HG03460 (cell line): ENCODE measurements around the gene RFX2.
"Not testable (repeated sequence)": the region's sequence is repeated elsewhere in the genome, so short reads cannot be mapped to it uniquely, and the experiment has no call there.

Source experiments
- ATAC-seq: cut with Tn5 transposase; IDR thresholded peaks from one replicate; pipeline ENCODE4 v1.9.1; 2021; ENCODE audit not compliant: unreplicated experiment

The RFX2 gene

DNA sequence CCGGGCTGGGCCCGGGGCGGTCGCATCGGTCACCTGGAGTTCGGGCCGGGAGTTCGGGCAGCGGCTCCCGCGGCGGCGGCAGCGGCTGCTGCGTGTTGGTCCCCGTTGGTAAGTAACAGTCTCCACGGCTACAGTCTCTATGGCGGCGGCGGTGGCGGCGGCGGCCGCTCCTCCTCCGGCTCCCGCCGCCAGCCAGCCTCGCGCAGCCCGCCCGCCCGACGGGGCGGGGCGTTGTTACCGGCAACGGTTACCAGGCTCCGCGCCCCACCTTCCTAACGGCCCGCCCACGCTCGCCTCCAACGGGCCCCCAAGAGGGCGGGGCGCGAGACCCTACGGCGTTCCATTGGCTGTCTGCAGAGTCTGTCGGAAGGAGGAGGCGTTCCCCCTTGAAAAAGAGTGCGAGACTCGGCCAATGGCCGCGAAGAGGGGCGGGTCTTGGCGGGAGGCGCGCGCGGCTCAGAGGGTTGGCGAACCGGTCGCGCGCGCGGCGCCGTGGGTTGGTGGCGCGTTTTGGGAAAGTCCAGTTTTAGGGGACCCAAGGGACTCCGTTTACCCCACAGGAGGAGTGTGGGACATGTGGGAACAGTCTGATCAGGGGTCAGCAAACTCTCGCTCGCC, at the start of gene RFX2:
TSS of gene RFX2 (minus strand) at position 141 of the 618 bp plus-strand sequence. CDS start 63,004 bp downstream, outside the sequence.
- ATAC-seq: peak; percentile 93

DNA sequence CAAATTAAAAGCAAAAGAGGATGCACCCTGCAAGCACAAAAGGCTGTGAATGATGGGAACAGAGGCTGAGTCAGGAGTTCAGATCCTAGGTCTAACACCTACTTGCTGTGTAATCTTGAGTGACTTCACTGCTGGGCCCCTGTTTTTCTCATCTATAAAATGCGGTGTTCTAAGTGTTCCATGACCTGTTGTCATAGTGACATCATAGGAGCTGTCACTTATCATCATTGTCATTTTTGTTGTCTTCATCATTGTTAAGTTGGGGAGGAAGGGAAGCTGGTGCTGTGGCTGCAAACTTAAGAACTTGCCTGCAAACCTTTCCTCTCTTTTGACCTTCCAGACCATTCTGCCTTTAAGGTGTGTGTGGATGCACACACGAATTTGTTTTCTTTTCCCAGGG, 45.7 kb upstream of the RFX2 start:
- ATAC-seq: no peak

DNA sequence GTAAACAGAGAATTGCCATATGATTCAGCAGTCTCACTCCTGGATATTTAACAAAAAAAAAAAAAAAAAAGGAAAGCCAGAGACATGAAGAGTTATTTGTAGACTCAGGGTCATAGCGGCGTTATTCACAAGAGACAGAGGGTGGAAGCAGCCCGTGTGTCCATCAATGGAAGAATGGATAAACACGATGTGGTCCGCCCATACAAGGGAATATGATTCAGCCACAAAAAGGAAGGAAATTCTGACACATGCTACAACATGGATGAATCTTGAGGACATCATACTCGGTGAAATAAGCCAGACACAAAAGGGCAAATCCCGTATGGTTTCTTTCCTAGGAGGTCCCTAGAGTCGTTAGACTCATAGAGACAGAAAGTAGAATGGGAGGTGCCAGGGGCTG, 40.0 kb upstream of the RFX2 start:
- ATAC-seq: no peak

DNA sequence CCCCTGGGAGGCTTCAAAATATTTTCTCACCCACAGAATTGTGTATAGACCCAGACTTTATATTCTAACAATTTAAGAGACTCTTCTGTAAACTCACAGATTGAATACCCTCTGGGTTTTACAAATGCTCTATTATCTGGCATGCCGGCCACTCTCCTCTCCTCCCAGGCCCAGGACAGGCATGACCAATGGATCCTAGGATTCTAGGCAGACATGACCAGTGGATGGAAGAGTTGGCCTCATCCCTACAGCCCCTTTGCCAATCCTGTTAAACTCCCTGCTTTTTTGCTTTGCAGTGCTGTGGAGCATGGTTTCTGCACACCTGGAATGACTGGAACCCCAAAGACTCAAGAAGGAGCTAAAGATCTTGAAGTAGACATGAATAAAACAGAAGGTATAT, 30.9 kb upstream of the RFX2 start:
- no peak for ATAC-seq

DNA sequence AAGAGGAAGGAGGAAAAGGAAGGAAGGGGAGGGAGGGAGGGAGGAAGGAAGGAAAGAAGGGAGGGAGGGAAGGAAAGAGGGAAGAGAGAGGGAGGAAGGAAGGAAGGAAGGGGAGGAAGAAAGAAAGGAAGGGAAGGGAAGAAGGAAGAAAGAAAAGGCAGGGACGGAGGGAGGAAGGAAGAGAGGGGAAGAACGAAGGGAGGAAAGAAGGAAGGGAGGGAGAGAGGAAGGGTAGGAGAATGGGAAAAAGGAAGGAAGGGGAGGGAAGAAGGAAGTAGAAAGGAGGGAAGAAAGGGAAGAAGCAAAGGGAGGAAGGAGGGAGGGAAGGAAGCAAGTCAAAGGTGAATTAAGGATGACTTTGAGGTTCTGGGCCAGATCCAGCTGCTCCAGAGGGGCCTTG, 28.2 kb upstream of the RFX2 start:
- no peak for ATAC-seq

DNA sequence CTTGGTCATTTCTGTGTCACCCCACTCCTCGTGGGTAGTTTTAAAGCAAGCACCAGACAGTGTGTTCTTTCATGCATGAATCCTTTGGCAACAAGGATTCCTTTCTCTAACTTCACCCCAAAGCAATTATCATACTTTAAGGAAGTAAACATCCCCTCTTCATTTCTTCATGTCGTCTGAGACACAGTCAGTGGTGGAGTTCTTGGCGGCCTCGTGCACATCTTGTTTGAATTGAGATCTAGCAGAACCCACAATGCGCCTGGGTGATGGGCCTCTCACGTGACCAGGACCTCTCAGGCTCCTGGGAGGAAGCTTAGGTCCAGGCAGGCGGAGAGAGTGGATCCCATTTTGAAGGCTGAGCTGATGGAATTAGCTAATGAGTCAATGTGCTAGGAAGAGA, 27.8 kb upstream of the RFX2 start:
- ATAC-seq: no peak

DNA sequence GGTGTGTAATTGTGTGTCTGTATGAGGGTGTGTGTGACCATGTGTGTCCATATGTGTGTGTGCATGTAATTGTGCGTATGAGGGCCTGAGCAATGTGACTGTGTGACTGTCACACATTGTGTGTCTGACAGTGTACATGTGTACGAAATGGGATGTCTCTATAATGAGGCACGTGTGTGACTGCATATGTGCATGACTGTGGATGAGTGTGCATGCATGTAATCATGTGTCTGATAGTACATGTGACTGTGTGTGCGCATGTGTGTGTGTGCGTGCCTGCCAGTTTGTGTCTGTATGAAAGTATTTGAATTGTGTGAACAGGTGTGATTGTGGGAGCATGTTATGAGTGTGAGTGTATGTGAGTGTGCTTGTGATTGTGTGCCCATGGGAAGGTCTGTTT, 22.9 kb upstream of the RFX2 start:
- no peak for ATAC-seq

DNA sequence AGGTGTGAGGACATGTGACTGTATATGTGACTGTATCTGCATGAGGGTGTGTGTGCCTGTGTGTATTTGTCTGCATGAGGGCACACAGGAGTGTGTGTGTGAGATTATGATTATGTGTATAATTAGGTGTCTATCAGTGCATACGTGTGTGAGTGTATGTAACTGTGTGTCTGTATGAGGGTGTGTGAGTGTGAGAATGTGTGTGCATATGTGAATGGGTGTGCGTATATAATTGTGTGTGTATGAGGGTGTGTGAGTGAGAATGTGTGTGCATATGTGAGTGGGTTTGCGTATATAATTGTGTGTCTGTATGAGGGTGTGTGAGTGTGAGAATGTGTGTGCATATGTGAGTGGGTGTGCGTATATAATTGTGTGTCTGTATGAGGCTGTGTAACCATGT, 22.2 kb upstream of the RFX2 start:
- ATAC-seq: no peak

DNA sequence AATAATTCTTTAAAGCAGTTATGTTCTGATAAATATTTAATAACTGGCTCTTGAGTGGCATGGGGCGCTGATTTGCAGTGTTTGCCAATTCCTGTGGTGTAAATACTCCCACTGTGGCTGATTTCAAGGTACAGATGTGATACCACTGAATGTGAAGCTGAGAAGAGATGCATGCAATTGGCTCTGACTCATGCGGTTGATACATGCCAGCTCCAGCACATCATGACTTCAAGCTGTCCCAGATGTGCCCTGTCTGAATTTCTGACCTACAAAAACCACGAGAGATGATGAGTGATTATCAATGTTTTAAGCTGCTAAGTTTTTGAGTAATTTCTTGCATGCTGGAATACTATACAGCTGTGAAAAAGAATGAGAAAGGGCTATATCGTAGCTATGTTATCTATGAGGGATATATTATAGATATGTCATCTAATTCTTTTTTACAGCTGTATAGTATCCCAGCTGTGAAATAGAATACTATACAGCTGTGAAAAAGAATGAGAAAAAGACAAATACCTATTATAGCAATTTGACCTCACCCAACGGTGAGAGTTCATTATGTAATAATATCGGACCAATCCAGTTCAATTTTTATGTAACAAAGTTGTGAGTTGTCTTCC, 17.5 kb upstream of the RFX2 start:
- no peak for ATAC-seq

DNA sequence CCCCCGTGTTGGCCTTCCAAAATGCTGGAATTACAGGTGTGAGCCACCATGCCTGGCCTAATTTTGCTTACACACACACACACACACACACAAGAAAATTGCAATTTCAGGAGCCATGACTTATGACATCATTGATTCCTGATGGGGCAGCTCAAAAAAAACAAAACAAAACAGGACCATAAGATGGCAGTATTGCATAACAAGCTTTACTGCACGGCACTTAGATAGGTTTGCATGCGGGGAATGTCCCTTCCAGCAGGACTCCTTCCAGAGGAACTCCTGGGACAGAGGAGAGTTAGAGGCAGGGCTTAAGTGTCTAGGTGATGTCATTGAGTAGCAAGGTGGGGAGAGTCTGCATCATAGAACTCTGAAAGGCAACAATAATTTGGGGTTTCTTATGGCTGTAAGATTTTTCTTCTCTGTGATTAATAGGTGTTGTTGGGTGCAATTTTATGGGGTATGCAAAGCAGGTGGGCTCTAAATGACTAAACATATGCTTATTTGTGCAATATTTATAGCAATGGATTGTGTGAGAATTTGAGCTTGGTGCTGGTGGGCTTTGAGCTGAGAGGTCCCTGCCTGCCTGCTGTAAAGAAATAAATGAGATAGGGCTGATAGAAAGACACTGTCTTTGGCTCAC, 16.2 kb upstream of the RFX2 start:
- no peak for ATAC-seq

DNA sequence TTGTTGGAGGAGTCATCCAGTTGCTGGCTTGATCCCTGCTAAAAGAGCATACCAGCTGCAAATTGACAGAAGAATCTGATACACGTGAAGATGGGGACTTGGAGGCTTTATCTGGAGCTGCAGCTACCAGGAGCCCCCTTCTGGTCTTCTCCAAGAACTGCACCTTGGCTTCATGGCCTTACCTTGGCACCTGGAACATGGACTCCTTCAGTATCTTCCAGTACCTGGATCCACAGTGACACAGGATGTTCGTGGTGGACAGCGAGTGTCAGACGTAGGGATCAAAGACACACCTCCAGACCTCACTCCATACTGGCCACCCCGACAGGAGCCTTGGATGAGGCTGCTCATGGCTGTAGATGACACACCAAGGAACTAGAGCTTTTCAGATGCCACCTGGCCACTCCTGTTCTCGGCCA, 15.3 kb upstream of the RFX2 start:
- ATAC-seq: no peak

DNA sequence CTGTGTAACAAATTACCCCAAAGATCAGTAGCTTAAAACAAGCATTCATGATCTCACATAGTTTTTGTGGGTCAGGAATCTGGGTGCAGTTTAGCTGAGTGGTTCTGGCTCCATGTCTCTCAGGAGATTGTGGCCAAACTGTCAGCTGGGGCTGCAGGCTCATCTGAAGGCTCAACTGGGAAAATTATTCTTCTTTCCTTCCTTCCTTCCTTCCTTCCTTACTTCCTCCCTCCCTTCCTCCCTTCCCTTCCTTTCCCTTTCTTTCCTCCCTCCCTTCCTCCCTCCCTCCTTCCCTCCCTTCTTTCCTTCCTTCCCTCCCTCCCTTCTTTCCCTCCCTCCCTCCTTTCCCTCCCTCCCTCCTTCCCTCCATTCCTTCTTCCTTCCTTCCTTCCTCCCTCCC, 8.7 kb upstream of the RFX2 start:
- ATAC-seq: no peak

DNA sequence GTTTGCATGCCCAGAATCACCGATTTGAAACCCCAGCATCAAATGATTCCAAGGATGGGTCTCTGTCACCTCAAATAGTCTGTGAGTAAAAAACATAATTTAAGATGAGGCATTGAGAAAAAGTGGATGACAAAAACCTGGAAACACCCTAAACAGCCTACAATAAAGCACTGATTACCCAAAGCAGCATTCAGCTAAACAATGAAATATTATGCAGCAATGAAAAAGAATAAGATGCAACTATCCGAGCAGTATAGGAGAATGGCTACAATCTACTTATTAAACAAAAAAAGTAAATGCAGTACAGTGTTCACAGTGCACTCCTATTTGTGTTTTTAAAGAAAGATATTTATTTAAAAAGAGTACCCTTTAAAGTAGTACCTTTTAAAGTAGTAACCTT, 7.7 kb upstream of the RFX2 start:
- ATAC-seq: no peak

DNA sequence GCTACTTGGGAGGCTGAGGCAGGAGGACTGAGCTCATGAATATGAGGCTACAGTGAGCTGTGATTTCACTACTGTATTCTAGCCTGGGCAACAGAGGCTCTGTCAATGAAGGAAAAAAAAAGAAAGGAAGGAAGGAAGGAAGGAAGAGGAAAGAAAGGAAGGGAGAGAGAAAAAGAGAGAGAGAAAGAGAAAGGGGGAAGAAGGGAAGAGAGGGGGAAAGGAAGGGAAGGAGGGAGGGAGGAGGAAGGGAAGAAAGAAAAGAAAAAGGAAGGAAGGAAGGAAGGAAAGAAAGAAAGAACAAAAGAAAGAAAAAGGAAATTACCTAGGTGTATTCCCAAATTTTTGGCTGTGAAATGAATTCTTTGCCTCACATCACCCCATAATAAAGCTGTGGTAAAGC, 7.2 kb upstream of the RFX2 start:
- no peak for ATAC-seq

DNA sequence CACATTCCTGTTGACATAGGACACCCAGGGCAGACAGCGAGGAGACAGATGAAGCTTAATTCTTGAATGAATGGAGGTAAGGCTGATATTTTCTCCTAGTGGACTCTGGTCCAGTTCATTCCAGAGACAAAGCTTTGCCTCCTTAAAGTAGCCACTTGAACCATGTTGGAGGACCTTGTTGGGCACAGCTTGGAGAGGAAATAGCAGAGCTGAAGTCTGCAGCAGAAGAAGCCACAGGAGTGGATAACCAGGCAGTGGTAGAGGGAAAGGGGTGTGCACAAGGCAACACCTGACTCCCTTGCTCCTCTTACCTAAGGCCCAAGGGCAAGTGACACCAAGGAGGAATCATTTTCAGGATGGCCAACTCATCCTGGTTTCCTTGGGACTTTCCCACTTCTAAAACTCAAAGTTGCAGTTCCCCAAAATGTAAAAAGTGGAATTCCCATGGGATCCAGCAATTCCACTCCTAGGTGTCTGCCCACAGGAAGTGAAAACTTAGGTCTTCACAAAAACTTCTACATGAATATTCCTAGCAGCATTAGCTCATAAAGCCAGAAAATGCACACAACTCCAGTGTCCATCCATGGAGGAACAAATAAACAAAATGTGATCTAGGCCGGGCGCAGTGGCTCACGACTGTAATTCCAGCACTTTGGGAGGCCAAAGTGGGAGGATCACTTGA, 6.6 kb upstream of the RFX2 start:
- no peak for ATAC-seq

DNA sequence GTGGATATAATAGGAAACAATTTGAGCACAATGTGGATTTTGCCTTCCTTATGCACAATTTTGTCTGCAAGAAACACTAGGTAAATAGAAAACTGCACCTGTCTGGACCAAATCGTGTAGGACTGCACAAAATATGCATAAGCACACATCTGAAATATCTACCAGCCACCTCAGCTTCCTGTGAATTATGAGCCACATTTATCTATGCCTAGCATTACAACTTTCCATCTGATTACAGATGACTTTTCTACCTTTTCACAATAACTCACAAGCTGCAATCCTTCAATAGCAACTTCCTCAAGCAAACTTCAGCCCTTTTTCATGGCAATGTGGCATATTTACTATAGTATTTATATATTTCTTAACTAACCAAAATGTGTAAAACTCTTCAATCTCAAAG, 5.7 kb upstream of the RFX2 start:
- ATAC-seq: no peak

DNA sequence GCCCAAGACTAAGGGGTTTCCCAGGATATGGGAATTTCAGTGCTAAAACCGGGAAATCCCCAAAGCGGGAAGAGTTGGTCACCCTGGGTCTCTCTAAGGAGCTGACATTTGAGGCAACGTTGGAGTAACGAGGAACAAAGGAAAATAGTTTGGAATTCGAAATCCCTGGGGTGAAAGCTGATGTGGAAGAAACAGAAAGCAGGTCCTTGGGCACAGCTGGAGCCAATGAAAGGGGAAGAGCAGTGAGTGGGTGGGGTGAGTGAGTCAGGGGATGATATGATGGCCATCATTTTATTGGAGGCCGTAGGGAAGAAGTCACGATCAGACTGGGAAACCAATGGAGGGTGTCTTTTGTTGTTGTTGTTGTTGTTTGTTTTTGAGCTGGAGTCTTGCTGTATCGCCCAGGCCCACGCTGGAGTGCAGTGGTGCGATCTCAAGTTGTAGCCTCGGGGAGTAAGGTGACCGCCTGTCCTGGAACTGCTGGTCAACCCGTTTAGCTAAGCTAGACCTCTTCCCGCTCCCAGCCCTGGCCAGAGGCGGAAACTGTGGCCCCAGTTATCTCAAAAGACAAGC, 3.4 kb upstream of the RFX2 start:
- no peak for ATAC-seq

DNA sequence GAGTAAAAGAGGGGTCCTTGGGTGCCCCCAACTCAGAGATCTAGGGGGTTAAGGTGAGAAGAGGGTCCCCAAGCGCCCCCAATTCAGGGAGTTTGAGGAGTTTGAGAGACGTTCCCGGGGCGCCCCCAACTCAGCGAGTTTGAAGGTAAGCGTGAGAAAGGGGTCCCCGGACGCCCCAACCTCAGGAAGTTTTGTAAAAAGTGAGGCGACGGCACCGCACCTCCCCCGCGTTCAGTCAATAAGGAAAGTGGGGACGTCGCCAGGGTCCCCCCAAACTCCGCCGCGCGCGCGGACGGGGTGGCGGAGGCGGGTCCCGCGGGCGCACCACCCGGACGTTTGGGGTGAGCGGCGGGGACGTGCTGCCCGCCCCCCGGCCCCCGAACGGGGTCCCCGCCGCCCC, 353 bp downstream of the RFX2 start:
- no peak for ATAC-seq

DNA sequence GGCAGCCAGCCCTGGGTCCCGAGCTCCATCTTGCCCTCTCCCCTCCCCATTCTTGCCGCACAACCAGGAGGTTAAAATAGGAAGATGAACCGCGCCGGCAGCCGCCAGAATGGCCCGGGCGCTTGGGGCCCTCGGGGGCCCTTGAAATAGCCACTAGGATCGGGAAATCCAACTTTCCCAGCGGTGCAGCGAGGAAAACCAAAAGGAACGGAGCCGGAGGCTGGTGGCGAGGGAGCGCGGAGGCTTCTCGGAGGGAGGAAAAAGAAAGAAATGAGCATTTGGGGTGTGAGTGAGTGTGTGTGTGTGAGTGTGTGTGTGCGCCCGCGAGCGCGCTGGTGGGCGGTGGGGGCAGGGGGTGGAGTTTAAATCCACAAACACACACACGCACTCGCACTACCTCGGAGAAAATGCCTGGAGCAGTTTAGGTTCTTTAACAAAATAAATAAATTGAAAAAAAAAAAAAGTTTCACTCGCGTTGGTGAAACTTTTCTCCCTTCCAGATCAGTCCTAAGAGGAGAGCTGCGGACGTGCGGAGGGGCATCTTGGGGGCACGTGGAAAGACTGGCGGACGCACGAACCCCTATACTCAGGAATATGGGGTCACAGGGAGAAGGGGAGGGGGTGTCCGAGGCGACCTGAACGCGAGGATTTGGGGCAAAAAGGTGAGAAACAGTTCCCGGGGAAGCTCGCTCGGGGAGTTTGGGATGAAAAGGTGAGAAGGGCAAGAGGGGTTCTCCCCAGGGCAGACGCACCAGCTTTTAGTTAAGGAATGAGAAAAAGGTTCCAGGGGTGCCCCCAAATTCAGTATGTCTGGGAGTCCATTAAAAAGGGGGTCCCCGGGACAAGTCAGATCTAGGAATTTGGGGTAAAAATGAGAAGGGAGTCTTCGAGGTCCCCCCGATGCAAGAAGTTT, 1.3 kb downstream of the RFX2 start:
- ATAC-seq: no peak

DNA sequence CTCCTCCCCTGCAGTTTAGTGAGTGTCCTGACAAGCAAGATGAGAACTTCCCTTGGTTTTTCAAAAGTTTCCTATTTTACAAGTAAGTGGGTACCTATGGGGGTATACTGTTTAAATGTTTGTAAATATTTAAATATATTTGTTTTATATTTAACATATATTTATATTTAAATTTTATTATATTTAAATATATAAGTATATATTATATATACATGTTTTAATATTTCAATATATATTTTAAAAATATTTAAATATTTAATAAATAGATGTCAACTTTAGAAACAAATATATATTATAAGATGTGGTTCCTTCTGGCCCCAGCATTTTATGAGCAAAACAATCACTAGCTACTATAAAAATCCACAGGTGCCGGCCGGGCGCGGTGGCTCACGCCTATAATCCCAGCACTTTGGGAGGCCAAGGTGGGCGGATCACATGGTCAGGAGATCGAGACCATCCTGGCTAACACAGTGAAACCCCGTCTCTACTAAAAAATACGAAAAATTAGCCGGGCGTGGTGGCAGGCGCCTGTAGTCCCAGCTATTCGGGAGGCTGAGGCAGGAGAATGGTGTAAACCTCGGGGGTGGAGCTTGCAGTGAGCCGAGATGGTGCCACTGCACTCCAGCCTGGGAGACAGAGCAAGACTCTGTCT, 3.5 kb downstream of the RFX2 start:
- ATAC-seq: not testable (repeated sequence)
